Prostate gland (tissue), 2 donors: ENCODE results near the gene SH3RF2. TPM values are rescaled to one million over a fixed set of nuclear protein-coding genes. Genes with fewer than 3 reads are reported as not detected.

Experiments used
- DNase-seq: peaks from one replicate; pipeline ENCODE4 v3.0.0-alpha.2; 2019; ENCODE audit warnings: low spot score
- H3K27ac ChIP-seq, 2 donors: fragments of 200-600 bp; sonication (generic); 2 replicates each; pipeline ENCODE4 v1.5.1; 2017 to 2019
- H3K27me3 ChIP-seq: fragments of 200-600 bp; sonication (generic); replicated peaks from 2 replicates; pipeline ENCODE4 v1.5.1; 2019; ENCODE audit not compliant: insufficient read depth
- H3K36me3 ChIP-seq, 2 donors: fragments of 200-600 bp; sonication (generic); 1 replicate in 1 of 2; 2 replicates in 1 of 2; pipeline versions ENCODE4 v1.5.1 to v1.8.1; 2017 to 2019
- H3K4me1 ChIP-seq: fragments of 200-600 bp; sonication (generic); replicated peaks from 2 replicates; pipeline ENCODE4 v1.5.1; 2019
- H3K4me3 ChIP-seq, 2 donors: fragments of 200-600 bp; sonication (generic); 2 replicates each; pipeline ENCODE4 v1.5.1; 2017 to 2019
- H3K9me3 ChIP-seq: fragments of 200-600 bp; sonication (generic); 2 replicates; pipeline ENCODE4 v1.5.1; 2017
- CTCF ChIP-seq, 4 experiments: fragments of 200-600 bp in 2 of 4; fragments of 450-650 bp in 2 of 4; sonication (generic) in 2 of 4; IDR thresholded peaks; 1 replicate in 3 of 4; 2 replicates in 1 of 4; pipeline ENCODE4 v1.5.1; 2016 to 2019; ENCODE audit warnings: antibody characterized with exemption in 4 of 4, mild to moderate bottlenecking in 2 of 4, moderate library complexity in 2 of 4
- POLR2A ChIP-seq: fragments of 450-650 bp; IDR thresholded peaks from one replicate; pipeline ENCODE4 v1.6.1; 2016; ENCODE audit warnings: antibody characterized with exemption, mild to moderate bottlenecking
- POLR2AphosphoS5 ChIP-seq: sonication (generic); formaldehyde crosslinking; IDR thresholded peaks from one replicate; pipeline ENCODE4 v1.6.1; 2017; ENCODE audit warnings: antibody characterized with exemption
- WGBS: methylation state at CpG from one replicate; pipeline ENCODE4 v1.1.5; 2018; 5-methylcytosine and 5-hydroxymethylcytosine counted together
- intact Hi-C: fragments of 100-400 bp; cut with DNase I; formaldehyde crosslinking; loops from one replicate; pipeline ENCODE4 v1.14.2; 2022
- total RNA-seq, 2 donors: library from RNA; depleted of rRNA; stranded (reverse); fragments of >200 nt; gene quantifications; one replicate each; pipeline ENCODE4 v1.1.0, GENCODE V29; 2016

The SH3RF2 gene
- total RNA-seq, 2 donors from 2014 or later = 18.2 to 43.9 TPM

DNA sequence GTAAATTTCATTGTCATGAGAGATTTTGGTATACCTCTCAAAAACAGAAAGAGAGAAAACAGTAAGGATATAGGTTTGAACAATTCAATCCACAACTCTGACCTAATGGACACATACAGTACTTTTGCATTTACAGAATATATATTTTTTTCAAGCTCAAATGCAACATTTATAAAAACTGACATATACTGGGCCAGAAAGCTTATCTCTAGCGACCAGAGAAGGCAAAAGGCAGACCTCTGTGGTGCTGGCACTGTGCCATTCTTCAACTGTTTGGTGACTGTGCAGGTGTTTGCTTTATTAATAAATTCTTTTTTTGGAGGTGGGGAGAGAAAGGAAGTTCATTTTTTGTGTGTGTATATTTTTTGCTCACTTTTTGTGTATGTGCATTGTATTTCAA is 175.0 kb downstream of the SH3RF2 start:
- H3K4me3 ChIP-seq = no peak overlapping the region
- no peaks in the 10 kb centered on the region for H3K4me1 ChIP-seq
- H3K27ac ChIP-seq = no peak overlapping the region
- no peak for DNase-seq
- no peaks in the 10 kb centered on the region for H3K36me3 ChIP-seq
- H3K27me3 ChIP-seq = no peaks in the 10 kb centered on the region
- H3K9me3 ChIP-seq = no peaks in the 10 kb centered on the region
- WGBS = 62% methylated on average over 1 of the region's 1 CpG
- TF ChIP-seq POLR2A (no peak), POLR2AphosphoS5 (no peak), CTCF (IDR thresholded peaks at IDR 0.05) (no peak)
- intact Hi-C loops = no loop called here

- no peak overlapping the region for H3K27ac ChIP-seq
- intact Hi-C loops = no loop called here
- no peak for TF ChIP-seq POLR2AphosphoS5
- no peak for TF ChIP-seq CTCF (IDR thresholded peaks at IDR 0.05)
- no peak for TF ChIP-seq POLR2A
- no peaks in the 10 kb centered on the region for H3K27me3 ChIP-seq
- no peaks in the 10 kb centered on the region for H3K4me1 ChIP-seq
- H3K36me3 ChIP-seq = no peaks in the 10 kb centered on the region
- H3K9me3 ChIP-seq = no peaks in the 10 kb centered on the region
- H3K4me3 ChIP-seq = no peak overlapping the region
- DNase-seq = no peak
- 79% methylated on average over 5 of the region's 5 CpGs for WGBS
These were observed 176.1 kb downstream of the SH3RF2 start for GRCh38 chr5:146112476-146112875.

Other genes starting within 250 kb of the SH3RF2 start
- 1 to 10 TPM; 4.1 to 5.4 TPM for gene PRELID2, start 101.2 kb upstream of the SH3RF2 start, total RNA-seq
- gene GRXCR2, start 63.6 kb upstream of the SH3RF2 start, total RNA-seq = not detected
- gene PLAC8L1, start 169.0 kb downstream of the SH3RF2 start, total RNA-seq = not detected
- gene LARS1, start 246.1 kb downstream of the SH3RF2 start, total RNA-seq = 10 to 100 TPM; 66.3 to 69.5 TPM